GM18502 (cell line): ENCODE data around the gene ADGRL3.

Source experiments
- ATAC-seq: cut with Tn5 transposase; IDR thresholded peaks from one replicate; pipeline ENCODE4 v1.9.1; 2021; ENCODE audit warnings: mild to moderate bottlenecking; ENCODE audit not compliant: unreplicated experiment, poor library complexity

Gene ADGRL3

GRCh38 chr4:61531188-61531587 lies 331.1 kb downstream of the ADGRL3 start:
- ATAC-seq: no peak

- ATAC-seq: no peak
Observed at GRCh38 chr4:61532336-61533000, 332.3 kb downstream of the ADGRL3 start.

- ATAC-seq: no peak
Observed at GRCh38 chr4:61533140-61533539, 333.0 kb downstream of the ADGRL3 start.

GRCh38 chr4:61540944-61541343 lies 340.8 kb downstream of the ADGRL3 start:
- no peak for ATAC-seq

GRCh38 chr4:61541459-61541858 lies 341.3 kb downstream of the ADGRL3 start:
- ATAC-seq: no peak

GRCh38 chr4:61543976-61544375 lies 343.9 kb downstream of the ADGRL3 start:
- no peak for ATAC-seq

GRCh38 chr4:61545902-61546480 lies 345.9 kb downstream of the ADGRL3 start:
- ATAC-seq: no peak

- ATAC-seq: no peak
Observed at GRCh38 chr4:61549336-61549735, 349.2 kb downstream of the ADGRL3 start.

- no peak for ATAC-seq
Observed at GRCh38 chr4:61553557-61554125, 353.5 kb downstream of the ADGRL3 start.

- no peak for ATAC-seq
Observed at GRCh38 chr4:61555789-61556188, 355.7 kb downstream of the ADGRL3 start.

GRCh38 chr4:61556277-61556676 lies 356.2 kb downstream of the ADGRL3 start:
- no peak for ATAC-seq

GRCh38 chr4:61559396-61559795 lies 359.3 kb downstream of the ADGRL3 start:
- no peak for ATAC-seq

- ATAC-seq: no peak
Observed at GRCh38 chr4:61561028-61561427, 360.9 kb downstream of the ADGRL3 start.

- ATAC-seq: no peak
Observed at GRCh38 chr4:61571761-61572559, 371.8 kb downstream of the ADGRL3 start.

GRCh38 chr4:61575796-61576195 lies 375.7 kb downstream of the ADGRL3 start:
- ATAC-seq: no peak

GRCh38 chr4:61579786-61580185 lies 379.7 kb downstream of the ADGRL3 start:
- ATAC-seq: no peak

GRCh38 chr4:61580721-61581377 lies 380.7 kb downstream of the ADGRL3 start:
- no peak for ATAC-seq

GRCh38 chr4:61583696-61584095 lies 383.6 kb downstream of the ADGRL3 start:
- no peak for ATAC-seq

- ATAC-seq: no peak
Observed at GRCh38 chr4:61588621-61589402, 388.7 kb downstream of the ADGRL3 start.

GRCh38 chr4:61590881-61591280 lies 390.8 kb downstream of the ADGRL3 start:
- no peak for ATAC-seq
